Spleen (tissue), 13 donors: ENCODE measurements around the gene DNHD1. TPM values are rescaled to one million over a fixed set of nuclear protein-coding genes. Genes with fewer than 3 reads are reported as not detected.

ENCODE experiments used
- DNase-seq: peaks from one replicate; pipeline ENCODE4 v3.0.0-alpha.2; 2020
- H3K27ac ChIP-seq, 8 donors: fragments of 200-600 bp; sonication (generic) in 7 of 8; 1 replicate in 4 of 8; 2 replicates in 4 of 8; pipeline versions ENCODE4 v1.5.0 to v1.8.0; 2016 to 2021; ENCODE audit warnings: inconsistent platforms in 4 of 8, mild to moderate bottlenecking in 4 of 8, moderate library complexity in 1 of 8
- H3K27me3 ChIP-seq, 7 donors: fragments of 200-600 bp; sonication (generic) in 6 of 7; replicated peaks in 1 of 7; 1 replicate in 4 of 7; 2 replicates in 3 of 7; pipeline versions ENCODE4 v1.5.0 to v1.8.0; 2016 to 2021; ENCODE audit warnings: inconsistent platforms in 3 of 7, mild to moderate bottlenecking in 1 of 7
- H3K36me3 ChIP-seq, 6 donors: fragments of 200-600 bp; sonication (generic) in 5 of 6; 1 replicate in 4 of 6; 2 replicates in 2 of 6; pipeline versions ENCODE4 v1.5.0 to v1.8.0; 2016 to 2021; ENCODE audit warnings: inconsistent platforms in 2 of 6
- H3K4me1 ChIP-seq, 6 donors: fragments of 200-600 bp; sonication (generic) in 5 of 6; 1 replicate in 3 of 6; 2 replicates in 3 of 6; pipeline versions ENCODE4 v1.5.0 to v1.8.0; 2016 to 2021; ENCODE audit warnings: inconsistent platforms in 3 of 6
- H3K4me3 ChIP-seq, 8 donors: fragments of 200-600 bp; sonication (generic) in 7 of 8; 1 replicate in 4 of 8; 2 replicates in 4 of 8; pipeline versions ENCODE4 v1.5.0 to v1.8.0; 2016 to 2021; ENCODE audit warnings: inconsistent platforms in 4 of 8, mild to moderate bottlenecking in 4 of 8, moderate library complexity in 2 of 8
- H3K9me3 ChIP-seq, 8 donors: fragments of 200-600 bp; sonication (generic) in 7 of 8; 1 replicate in 4 of 8; 2 replicates in 4 of 8; pipeline versions ENCODE4 v1.5.0 to v1.8.0; 2016 to 2021; ENCODE audit warnings: inconsistent platforms in 4 of 8
- CTCF ChIP-seq, 11 experiments: fragments of 200-600 bp in 7 of 11; fragments of 450-650 bp in 4 of 11; sonication (generic) in 4 of 11; IDR thresholded peaks in 8 of 11; conservative IDR thresholded peaks in 3 of 11; 1 replicate in 7 of 11; 2 replicates in 4 of 11; pipeline versions ENCODE4 v1.4.0 to v1.8.0; 2016 to 2021; ENCODE audit warnings: antibody characterized with exemption in 11 of 11, inconsistent platforms in 4 of 11, mild to moderate bottlenecking in 1 of 11
- POLR2A ChIP-seq, 3 donors: fragments of 450-650 bp; IDR thresholded peaks; one replicate each; pipeline ENCODE4 v1.5.1; 2017; ENCODE audit warnings: antibody characterized with exemption in 3 of 3, mild to moderate bottlenecking in 1 of 3
- POLR2AphosphoS5 ChIP-seq, 3 donors: sonication (generic); formaldehyde crosslinking; IDR thresholded peaks; one replicate each; pipeline ENCODE4 v1.5.1; 2017; ENCODE audit warnings: antibody characterized with exemption in 3 of 3
- WGBS, 5 donors: extraction: QIAGEN DNeasy Blood & Tissue Kit in 3 of 5; methylation state at CpG; one replicate each; pipeline versions ENCODE4 v1.1.5 to v1.1.7; 2013 to 2018; 5-methylcytosine and 5-hydroxymethylcytosine counted together
- intact Hi-C: fragments of 100-400 bp; cut with DNase I; formaldehyde crosslinking; loops from one replicate; pipeline ENCODE4 v1.15.0; 2023; ENCODE audit warnings: low total_unique reads
- long read RNA-seq, 2 donors: transcript quantifications; one replicate each; lab custom pipeline, GENCODE V29; 2026
- polyA plus RNA-seq, 3 donors: library from polyadenylated mRNA; stranded (reverse); fragments of 200-250 nt; gene quantifications; one replicate each; pipeline ENCODE4 v1.2.1, GENCODE V29; 2013
- total RNA-seq, 7 donors: library from RNA; depleted of rRNA in 3 of 7; stranded (reverse); fragments of >200 nt in 3 of 7; fragmentation: NEBNext Ultra II Directional in 4 of 7; extraction: Animal tissue kit (Norgen Biotek cat#: 25700) in 4 of 7; gene quantifications; one replicate each; pipeline versions ENCODE4 v1.1.0 to v1.2.1, GENCODE V29; 2016 to 2021
- donor health status: healthy with polysubstance abuse.
- donor health status: DM: no; HTN: no; CAD: no; lungs with moderate emphysema.
- donor health status: DM: no; HTN: no; CAD: no.
- donor health status: Bipolar disorder and iron deficiency.
- donor health status: healthy.
- donor health status: DM: no; HTN: no; CAD: no.
- donor health status: DM: yes; HTN: yes; CAD: no.

Gene DNHD1
- 10 to 100 TPM; 19.0 to 40.7 (median 27.6) TPM for total RNA-seq
- 10 to 100 TPM in 2 of 3 donors, 1 to 10 TPM in 1; 6.0 to 17.0 (median 15.1) TPM for polyA plus RNA-seq
- long read RNA-seq, donor 1, partial matches to known transcripts, result 0 of 5 reads
- long read RNA-seq, donor 1, other reads (novel, unspliced or antisense), result 5 of 5 reads
- long read RNA-seq, donor 2, partial matches to known transcripts, result 34 of 68 reads
- long read RNA-seq, donor 2, other reads (novel, unspliced or antisense), result 34 of 68 reads

- no peak within 1 kb of the TSS for H3K27ac ChIP-seq
- H3K4me3 ChIP-seq, result peak within 1 kb of the TSS in 1 of 8 donors; percentile 8
- H3K27me3 ChIP-seq, result no peaks in the 10 kb centered on the region
- 73 to 88% (median 80%) methylated on average over 32 to 33 of the region's 33 CpGs for WGBS, 5 donors
- peaks cover 0 to 82% (median 14%) of the 10 kb centered on the region in 6 donors for H3K36me3 ChIP-seq
- DNase-seq, result no peak
- no peaks in the 10 kb centered on the region for H3K9me3 ChIP-seq
- H3K4me1 ChIP-seq, result no peaks in the 10 kb centered on the region
- no peak for TF ChIP-seq POLR2A (IDR thresholded peaks at IDR 0.05)
- TF ChIP-seq POLR2AphosphoS5 (IDR thresholded peaks at IDR 0.05), result peak in 1 of 3 donors; percentile 25
- no peak for TF ChIP-seq CTCF (IDR thresholded peaks at IDR 0.05 in 8 of 11, conservative IDR thresholded peaks at IDR 0.05 in 3 of 11)
- intact Hi-C loops, result no loop called here
Observed at GRCh38 chr11:6497069-6497839, at the start of gene DNHD1. Gene DNHD1, plus strand, starts transcription at chr11:6497280. Its CDS starts 936 bp downstream, at chr11:6498216.

- H3K27ac ChIP-seq, result no peak overlapping the region
- H3K36me3 ChIP-seq, result peaks cover 0 to 63% (median 38%) of the 10 kb centered on the region in 6 donors
- no peaks in the 10 kb centered on the region for H3K9me3 ChIP-seq
- no peak for DNase-seq
- peaks cover 0 to under 1% (median 0%) of the 10 kb centered on the region in 6 donors for H3K4me1 ChIP-seq
- TF ChIP-seq POLR2A (IDR thresholded peaks at IDR 0.05) (no peak), POLR2AphosphoS5 (IDR thresholded peaks at IDR 0.05) (no peak), CTCF (IDR thresholded peaks at IDR 0.05 in 8 of 11, conservative IDR thresholded peaks at IDR 0.05 in 3 of 11) (no peak)
- no peak overlapping the region for H3K4me3 ChIP-seq
- 96 to 100% (median 98%) methylated on average over 3 of the region's 3 CpGs for WGBS, 5 donors
- intact Hi-C loops, result loop anchor here (10.0 kb wide), 1 partner anchor 56 kb away; no protein-coding TSS in a partner anchor
- H3K27me3 ChIP-seq, result no peaks in the 10 kb centered on the region
Observed at GRCh38 chr11:6448574-6448973, 48.5 kb upstream of the DNHD1 start.

GRCh38 chr11:6452219-6452618 lies 44.9 kb upstream of the DNHD1 start:
- H3K27me3 ChIP-seq, result no peaks in the 10 kb centered on the region
- WGBS, 5 donors, result 79 to 92% (median 91%) methylated on average over 3 of the region's 3 CpGs
- no peaks in the 10 kb centered on the region for H3K9me3 ChIP-seq
- no peak for TF ChIP-seq CTCF (IDR thresholded peaks at IDR 0.05 in 8 of 11, conservative IDR thresholded peaks at IDR 0.05 in 3 of 11)
- TF ChIP-seq POLR2A (IDR thresholded peaks at IDR 0.05), result no peak
- TF ChIP-seq POLR2AphosphoS5 (IDR thresholded peaks at IDR 0.05), result no peak
- DNase-seq, result no peak
- no peaks in the 10 kb centered on the region for H3K4me1 ChIP-seq
- no peak overlapping the region for H3K4me3 ChIP-seq
- intact Hi-C loops, result no loop called here
- no peak overlapping the region for H3K27ac ChIP-seq
- H3K36me3 ChIP-seq, result peaks cover 0 to 99% (median 74%) of the 10 kb centered on the region in 6 donors

DNA sequence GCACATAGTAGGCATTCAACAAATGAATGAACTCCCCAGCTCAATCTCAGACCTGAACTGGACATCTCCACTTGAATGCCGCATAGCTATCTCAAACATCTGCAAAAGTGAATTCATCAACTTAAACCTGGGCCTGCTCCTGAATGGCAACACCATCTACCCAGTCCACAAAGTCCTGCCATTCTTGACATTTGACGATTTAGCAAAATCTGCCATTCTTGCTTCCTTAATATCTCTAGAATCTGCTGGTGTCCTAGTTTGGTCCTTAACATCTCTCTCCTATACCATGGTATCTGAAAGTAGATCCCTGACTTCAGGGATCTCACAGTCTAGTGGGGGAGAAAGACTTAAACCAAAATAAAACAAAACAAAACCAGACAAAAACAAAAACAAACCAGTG lies 43.9 kb upstream of the DNHD1 start:
- no peaks in the 10 kb centered on the region for H3K9me3 ChIP-seq
- no peak overlapping the region for H3K27ac ChIP-seq
- 91 to 100% (median 95%) methylated on average over 2 of the region's 2 CpGs for WGBS, 5 donors
- no peaks in the 10 kb centered on the region for H3K27me3 ChIP-seq
- DNase-seq, result no peak
- H3K4me3 ChIP-seq, result no peak overlapping the region
- H3K36me3 ChIP-seq, result peaks cover 0 to 100% (median 78%) of the 10 kb centered on the region in 6 donors
- intact Hi-C loops, result no loop called here
- no peaks in the 10 kb centered on the region for H3K4me1 ChIP-seq
- TF ChIP-seq CTCF (IDR thresholded peaks at IDR 0.05 in 8 of 11, conservative IDR thresholded peaks at IDR 0.05 in 3 of 11), result no peak
- TF ChIP-seq POLR2AphosphoS5 (IDR thresholded peaks at IDR 0.05), result no peak
- TF ChIP-seq POLR2A (IDR thresholded peaks at IDR 0.05), result no peak
